Esophagus muscularis mucosa (tissue), 4 donors: ENCODE measurements around the gene LCMT2. TPM values are rescaled to one million over a fixed set of nuclear protein-coding genes. Genes with fewer than 3 reads are reported as not detected.

ENCODE experiments used
- DNase-seq: peaks from one replicate; pipeline ENCODE4 v3.0.0-alpha.2; 2017; ENCODE audit errors: extremely low spot score
- H3K27ac ChIP-seq, 4 donors: fragments of 200-600 bp; sonication (generic); replicated peaks in 1 of 4; 1 replicate in 3 of 4; 2 replicates in 1 of 4; pipeline ENCODE4 v1.5.1; 2016 to 2019; ENCODE audit warnings: mild to moderate bottlenecking in 1 of 4
- H3K27me3 ChIP-seq, 4 donors: fragments of 200-600 bp; sonication (generic); one replicate each; pipeline versions ENCODE4 v1.5.1 to v1.6.0; 2016 to 2019
- H3K36me3 ChIP-seq, 4 donors: fragments of 200-600 bp; sonication (generic); one replicate each; pipeline ENCODE4 v1.5.1; 2016 to 2019
- H3K4me1 ChIP-seq, 4 donors: fragments of 200-600 bp; sonication (generic); one replicate each; pipeline ENCODE4 v1.5.1; 2016 to 2019
- H3K4me3 ChIP-seq, 4 donors: fragments of 200-600 bp; sonication (generic); 1 replicate in 2 of 4; 2 replicates in 2 of 4; pipeline ENCODE4 v1.5.1; 2016 to 2019; ENCODE audit warnings: mild to moderate bottlenecking in 4 of 4, moderate library complexity in 1 of 4
- H3K9me3 ChIP-seq, 4 donors: fragments of 200-600 bp; sonication (generic); 1 replicate in 3 of 4; 2 replicates in 1 of 4; pipeline ENCODE4 v1.5.1; 2016 to 2019
- EP300 ChIP-seq: sonication (generic); formaldehyde crosslinking; IDR thresholded peaks from one replicate; pipeline ENCODE4 v1.6.1; 2017; ENCODE audit warnings: antibody characterized with exemption
- POLR2A ChIP-seq: fragments of 450-650 bp; IDR thresholded peaks from one replicate; pipeline ENCODE4 v1.6.1; 2017; ENCODE audit warnings: antibody characterized with exemption, moderate library complexity, mild to moderate bottlenecking, low read depth
- POLR2AphosphoS5 ChIP-seq, 2 donors: sonication (generic); formaldehyde crosslinking; IDR thresholded peaks; one replicate each; pipeline ENCODE4 v1.6.1; 2017; ENCODE audit warnings: antibody characterized with exemption in 2 of 2
- WGBS: methylation state at CpG from one replicate; pipeline ENCODE4 v1.1.5; 2018; 5-methylcytosine and 5-hydroxymethylcytosine counted together
- intact Hi-C: fragments of 100-400 bp; cut with DNase I; formaldehyde crosslinking; loops from one replicate; pipeline ENCODE4 v1.15.1; 2023
- total RNA-seq, 4 donors: library from RNA; depleted of rRNA; stranded (reverse); fragments of >200 nt; gene quantifications; one replicate each; pipeline versions ENCODE4 v1.1.0 to v1.2.1, GENCODE V29; 2016
- TF ChIP-seq, protein P1 (sequence below), 3 experiments: fragments of 200-600 bp in 2 of 3; fragments of 450-650 bp in 1 of 3; sonication (generic) in 2 of 3; IDR thresholded peaks; one replicate each; pipeline ENCODE4 v1.5.1; 2017 to 2019; ENCODE audit warnings: antibody characterized with exemption in 3 of 3, mild to moderate bottlenecking in 2 of 3, moderate library complexity in 1 of 3

Gene LCMT2
- total RNA-seq, 4 donors from 2014 or later, result 5.4 to 9.3 (median 7.1) TPM

DNA sequence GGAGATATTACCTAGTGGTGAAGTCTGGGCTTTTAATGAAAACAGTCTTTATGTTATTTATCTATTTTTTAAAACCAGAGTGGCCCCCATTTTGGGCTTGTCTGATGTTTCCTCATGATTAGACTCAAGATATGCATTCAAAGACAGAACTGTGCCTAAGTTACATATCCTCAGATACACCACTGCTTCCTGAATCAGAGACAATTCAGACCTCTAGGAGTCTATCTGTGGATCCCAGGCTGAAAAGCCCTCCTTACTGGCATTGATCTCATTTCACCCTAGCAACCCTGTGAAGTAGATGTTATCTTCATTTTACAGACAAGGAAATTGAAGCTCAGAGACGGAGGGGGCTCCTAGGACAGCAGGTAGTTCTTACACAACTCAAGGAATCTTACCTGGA is 46.8 kb downstream of the LCMT2 start:
- no peak for DNase-seq
- Histone ChIP-seq H3K4me3 (no peak overlapping the region), H3K27ac (no peak overlapping the region), H3K27me3 (peaks cover 0 to 15% (median 0%) of the 10 kb centered on the region in 4 donors), H3K4me1 (peaks cover 0 to 3% (median 0%) of the 10 kb centered on the region in 4 donors), H3K9me3 (no peaks in the 10 kb centered on the region), H3K36me3 (no peaks in the 10 kb centered on the region)
- TF ChIP-seq, protein P1, sequence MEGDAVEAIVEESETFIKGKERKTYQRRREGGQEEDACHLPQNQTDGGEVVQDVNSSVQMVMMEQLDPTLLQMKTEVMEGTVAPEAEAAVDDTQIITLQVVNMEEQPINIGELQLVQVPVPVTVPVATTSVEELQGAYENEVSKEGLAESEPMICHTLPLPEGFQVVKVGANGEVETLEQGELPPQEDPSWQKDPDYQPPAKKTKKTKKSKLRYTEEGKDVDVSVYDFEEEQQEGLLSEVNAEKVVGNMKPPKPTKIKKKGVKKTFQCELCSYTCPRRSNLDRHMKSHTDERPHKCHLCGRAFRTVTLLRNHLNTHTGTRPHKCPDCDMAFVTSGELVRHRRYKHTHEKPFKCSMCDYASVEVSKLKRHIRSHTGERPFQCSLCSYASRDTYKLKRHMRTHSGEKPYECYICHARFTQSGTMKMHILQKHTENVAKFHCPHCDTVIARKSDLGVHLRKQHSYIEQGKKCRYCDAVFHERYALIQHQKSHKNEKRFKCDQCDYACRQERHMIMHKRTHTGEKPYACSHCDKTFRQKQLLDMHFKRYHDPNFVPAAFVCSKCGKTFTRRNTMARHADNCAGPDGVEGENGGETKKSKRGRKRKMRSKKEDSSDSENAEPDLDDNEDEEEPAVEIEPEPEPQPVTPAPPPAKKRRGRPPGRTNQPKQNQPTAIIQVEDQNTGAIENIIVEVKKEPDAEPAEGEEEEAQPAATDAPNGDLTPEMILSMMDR (IDR thresholded peaks at IDR 0.05), result no peak
- TF ChIP-seq POLR2A (no peak), EP300 (no peak), POLR2AphosphoS5 (IDR thresholded peaks at IDR 0.05) (no peak)
- intact Hi-C loops, result no loop called here
- 83% methylated on average over 1 of the region's 1 CpG for WGBS

DNA sequence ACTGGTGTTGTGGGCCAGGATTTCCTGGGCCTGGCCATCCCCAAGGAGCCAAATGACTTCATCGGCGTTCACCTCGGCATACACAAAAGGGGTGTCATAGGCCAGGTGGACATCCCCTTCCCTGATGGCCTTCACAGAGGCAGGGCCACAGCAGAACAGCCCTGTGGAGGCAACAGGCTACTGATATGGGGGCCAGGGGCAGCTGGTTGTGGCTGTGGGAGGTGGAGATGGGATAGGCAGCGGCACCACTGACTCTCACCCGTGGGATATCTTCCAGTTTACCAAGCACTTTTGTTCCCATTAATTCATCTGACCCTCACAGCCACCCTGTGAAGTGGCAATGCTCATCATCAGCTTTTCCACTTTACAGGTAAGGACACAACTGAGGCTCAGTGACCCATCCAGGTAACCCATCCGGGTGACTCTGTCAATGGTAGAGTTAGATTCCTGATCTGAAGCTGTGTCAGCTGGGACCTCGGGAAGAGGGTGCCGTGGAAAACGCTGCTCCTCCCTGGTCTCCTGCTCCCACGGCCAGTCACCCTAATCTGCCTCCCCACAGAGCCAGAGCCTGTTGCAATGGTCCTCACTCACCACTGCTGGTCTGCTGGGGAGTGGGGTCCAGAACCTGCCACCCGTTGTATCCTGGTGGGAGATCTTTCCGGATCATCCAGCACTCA is 48.3 kb downstream of the LCMT2 start:
- WGBS, result 85% methylated on average over 6 of the region's 12 CpGs
- no peak for TF ChIP-seq EP300
- TF ChIP-seq POLR2A, result no peak
- TF ChIP-seq POLR2AphosphoS5 (IDR thresholded peaks at IDR 0.05), result no peak
- TF ChIP-seq, protein P1 (IDR thresholded peaks at IDR 0.05), result no peak
- Histone ChIP-seq H3K27me3 (peaks cover 0 to 21% (median 0%) of the 10 kb centered on the region in 4 donors), H3K36me3 (no peaks in the 10 kb centered on the region), H3K4me1 (peaks cover 0 to 3% (median 0%) of the 10 kb centered on the region in 4 donors), H3K27ac (no peak overlapping the region), H3K9me3 (no peaks in the 10 kb centered on the region), H3K4me3 (no peak overlapping the region)
- intact Hi-C loops, result no loop called here
- no peak for DNase-seq

DNA sequence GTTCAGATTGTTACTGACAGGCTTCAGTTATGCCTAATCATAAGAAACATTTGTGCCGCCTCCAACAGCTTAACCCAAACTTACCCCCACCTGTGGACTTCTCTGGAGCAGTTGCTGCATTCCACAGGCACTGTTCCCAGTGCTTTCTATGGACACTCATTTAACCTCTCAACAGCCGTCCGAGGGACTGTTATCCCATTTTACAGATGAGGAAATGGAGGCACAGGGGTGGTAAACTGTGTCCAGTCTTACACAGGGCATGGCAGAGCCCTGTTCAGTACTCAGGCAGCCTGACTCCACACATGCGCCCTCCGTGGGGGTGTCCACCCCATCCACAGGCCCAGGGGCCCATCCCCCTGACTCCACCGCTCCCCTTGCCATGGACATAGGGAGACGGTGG is 49.4 kb downstream of the LCMT2 start:
- Histone ChIP-seq H3K36me3 (no peaks in the 10 kb centered on the region), H3K27ac (no peak overlapping the region), H3K4me1 (peaks cover 0 to 3% (median 0%) of the 10 kb centered on the region in 4 donors), H3K4me3 (no peak overlapping the region), H3K9me3 (no peaks in the 10 kb centered on the region), H3K27me3 (peaks cover 0 to 32% (median 0%) of the 10 kb centered on the region in 4 donors)
- intact Hi-C loops, result no loop called here
- no peak for TF ChIP-seq POLR2A
- TF ChIP-seq, protein P1 (IDR thresholded peaks at IDR 0.05), result no peak
- no peak for TF ChIP-seq POLR2AphosphoS5 (IDR thresholded peaks at IDR 0.05)
- TF ChIP-seq EP300, result no peak
- no peak for DNase-seq
- 83% methylated on average over 7 of the region's 7 CpGs for WGBS

DNA sequence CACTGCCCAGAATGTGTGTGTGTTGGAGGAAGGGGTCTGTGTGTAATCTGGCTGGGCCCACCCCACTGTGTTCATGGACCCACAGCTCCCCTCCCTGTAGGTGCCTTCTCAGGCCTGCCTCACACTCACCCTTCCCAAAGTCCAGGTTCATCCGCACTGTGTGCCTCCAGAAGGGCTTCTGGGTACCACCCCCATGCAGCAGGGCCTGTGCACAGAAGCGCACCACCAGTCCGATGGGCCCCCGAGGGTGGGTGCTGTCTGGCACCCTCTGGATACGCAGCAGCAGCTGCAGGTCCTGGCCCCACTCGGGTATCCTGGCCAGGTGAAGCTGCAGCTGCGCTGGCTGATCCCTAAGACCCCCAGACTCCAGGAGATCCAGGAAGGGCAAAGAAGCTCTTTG is 50.9 kb downstream of the LCMT2 start:
- intact Hi-C loops, result no loop called here
- peaks cover 0 to 45% (median 0%) of the 10 kb centered on the region in 4 donors for H3K27me3 ChIP-seq
- 100% methylated on average over 3 of the region's 7 CpGs for WGBS
- H3K27ac ChIP-seq, result no peak overlapping the region
- TF ChIP-seq POLR2AphosphoS5 (IDR thresholded peaks at IDR 0.05) (no peak), POLR2A (no peak)
- DNase-seq, result no peak
- no peak overlapping the region for H3K4me3 ChIP-seq
- no peaks in the 10 kb centered on the region for H3K9me3 ChIP-seq
- H3K4me1 ChIP-seq, result no peaks in the 10 kb centered on the region
- H3K36me3 ChIP-seq, result no peaks in the 10 kb centered on the region

DNA sequence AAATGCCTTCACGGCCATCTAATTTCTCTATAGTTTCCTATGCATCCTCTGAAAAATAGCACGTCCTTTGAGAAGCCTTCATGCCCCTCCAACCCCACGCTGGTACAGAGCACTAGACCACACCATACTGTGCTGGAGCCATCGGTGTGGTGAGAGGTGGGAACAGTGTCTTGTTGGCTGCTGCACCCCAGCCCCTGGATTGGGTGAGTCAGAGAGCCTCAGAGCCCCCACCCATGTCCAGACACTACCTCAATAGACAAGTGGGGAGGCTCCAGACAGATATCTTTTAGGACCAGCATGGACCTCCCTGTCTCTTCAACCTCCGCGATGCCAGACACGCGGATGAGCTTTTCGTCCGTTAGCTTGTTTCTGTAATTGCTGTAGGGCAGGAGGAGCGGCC is 51.5 kb downstream of the LCMT2 start:
- no peak overlapping the region for H3K4me3 ChIP-seq
- no peak for DNase-seq
- no peak overlapping the region for H3K27ac ChIP-seq
- TF ChIP-seq POLR2AphosphoS5 (IDR thresholded peaks at IDR 0.05) (no peak), POLR2A (no peak), EP300 (no peak)
- TF ChIP-seq, protein P1 (IDR thresholded peaks at IDR 0.05), result no peak
- H3K36me3 ChIP-seq, result no peaks in the 10 kb centered on the region
- no peaks in the 10 kb centered on the region for H3K9me3 ChIP-seq
- H3K4me1 ChIP-seq, result no peaks in the 10 kb centered on the region
- H3K27me3 ChIP-seq, result peaks cover 0 to 52% (median 0%) of the 10 kb centered on the region in 4 donors
- intact Hi-C loops, result no loop called here
- WGBS, result 89% methylated on average over 8 of the region's 11 CpGs
